OCI-LY1 (cell line): Measurements from ENCODE around the gene GMPPA.

Source experiments
- H2AFZ ChIP-seq: fragments of 200-600 bp; sonication (generic), shearing (Covaris generic); 2 replicates; pipeline ENCODE4 v1.6.0; 2014; ENCODE audit warnings: antibody characterized with exemption, mild to moderate bottlenecking, low read length
- H3F3A ChIP-seq: fragments of 200-600 bp; sonication (generic), shearing (Covaris generic); 2 replicates; pipeline ENCODE4 v1.6.0; 2014; ENCODE audit warnings: mild to moderate bottlenecking, antibody characterized with exemption, low read length, moderate library complexity; ENCODE audit not compliant: insufficient read depth
- H3K27ac ChIP-seq: fragments of 200-600 bp; sonication (generic); 2 replicates; pipeline ENCODE4 v1.5.1; 2014; ENCODE audit warnings: low read length, mixed run types, mild to moderate bottlenecking, low read depth; ENCODE audit not compliant: poor library complexity, severe bottlenecking
- H3K27me3 ChIP-seq: fragments of 200-600 bp; sonication (generic); 2 replicates; pipeline ENCODE4 v1.6.0; 2014; ENCODE audit warnings: antibody characterized with exemption, mild to moderate bottlenecking, low read length, moderate library complexity; ENCODE audit not compliant: insufficient read depth
- H3K36me3 ChIP-seq: fragments of 200-600 bp; sonication (generic); 2 replicates; pipeline ENCODE4 v1.6.1; 2014; ENCODE audit warnings: mild to moderate bottlenecking, antibody characterized with exemption, low read length, moderate library complexity, mixed read lengths; ENCODE audit not compliant: insufficient read depth
- H3K4me1 ChIP-seq: fragments of 200-600 bp; sonication (generic); 2 replicates; pipeline ENCODE4 v1.5.1; 2014; ENCODE audit warnings: mild to moderate bottlenecking, low read length, moderate library complexity; ENCODE audit not compliant: insufficient read depth, severe bottlenecking
- H3K4me2 ChIP-seq: fragments of 200-600 bp; sonication (generic), shearing (Covaris generic); 2 replicates; pipeline ENCODE4 v1.6.1; 2014; ENCODE audit warnings: low read length
- H3K4me3 ChIP-seq: fragments of 200-600 bp; sonication (generic); 2 replicates; pipeline ENCODE4 v1.5.1; 2014; ENCODE audit warnings: low read length, low read depth, mild to moderate bottlenecking, mixed read lengths; ENCODE audit not compliant: poor library complexity, severe bottlenecking
- H3K79me2 ChIP-seq: fragments of 200-600 bp; shearing (Covaris generic); 2 replicates; pipeline ENCODE4 v1.6.1; 2016; ENCODE audit warnings: mixed run types, low read length, mixed read lengths; ENCODE audit not compliant: insufficient read depth
- H3K9ac ChIP-seq: fragments of 200-600 bp; sonication (generic), shearing (Covaris generic); 2 replicates; pipeline ENCODE4 v1.6.1; 2014; ENCODE audit warnings: mild to moderate bottlenecking, low read length, mixed read lengths
- H3K9me2 ChIP-seq: fragments of 200-600 bp; sonication (generic), shearing (Covaris generic); 2 replicates; pipeline ENCODE4 v1.6.1; 2014; ENCODE audit warnings: low read depth, mild to moderate bottlenecking, low read length, mixed read lengths
- H3K9me3 ChIP-seq: fragments of 200-600 bp; shearing (Covaris generic); 2 replicates; pipeline ENCODE4 v1.6.1; 2014; ENCODE audit warnings: low read length, mixed read lengths
- H4K20me1 ChIP-seq: fragments of 200-600 bp; sonication (generic), shearing (Covaris generic); 2 replicates; pipeline ENCODE4 v1.6.0; 2016; ENCODE audit warnings: mild to moderate bottlenecking, low read length; ENCODE audit not compliant: insufficient read depth
- CTCF ChIP-seq: fragments of 200-600 bp; sonication (generic), shearing (Covaris generic); IDR thresholded peaks from 2 replicates; pipeline ENCODE4 v1.5.1; 2017; ENCODE audit warnings: mild to moderate bottlenecking, antibody characterized with exemption, low read length, moderate library complexity, mixed read lengths
- EZH2 ChIP-seq: fragments of 200-600 bp; sonication (generic), shearing (Covaris generic); IDR thresholded peaks from 2 replicates; pipeline ENCODE4 v1.8.0; 2017; ENCODE audit warnings: borderline replicate concordance, mixed run types, mild to moderate bottlenecking, antibody characterized with exemption, low read length, moderate library complexity, mixed read lengths

The GMPPA gene

GRCh38 chr2:219517954-219518778 lies 19.5 kb downstream of the GMPPA start:
- no peak overlapping the region for H3K4me2 ChIP-seq
- H3K36me3 ChIP-seq: no peaks in the 10 kb centered on the region

DNA sequence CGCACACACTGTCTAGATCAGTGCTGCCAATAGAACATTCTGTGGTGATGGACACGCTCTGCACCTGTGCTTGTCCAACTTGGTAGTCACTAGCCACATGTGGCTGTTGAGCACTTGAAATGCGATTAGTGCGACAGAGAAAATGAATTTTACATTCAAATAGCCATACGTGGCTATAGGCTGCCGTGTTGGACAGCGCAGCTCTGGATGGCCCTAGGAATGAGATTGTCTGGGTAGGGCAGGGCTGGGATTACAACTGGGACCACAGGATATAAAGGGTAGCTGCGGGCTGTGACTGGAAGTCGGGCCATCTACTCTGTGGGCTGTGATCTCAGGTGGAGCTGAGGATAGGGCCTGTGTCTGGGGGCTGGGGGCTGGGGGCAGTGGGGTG lies 20.8 kb downstream of the GMPPA start:
- H3K9me3 ChIP-seq: no peaks in the 10 kb centered on the region

More at GRCh38 chr2:219517954-219518778, 19.5 kb downstream of the GMPPA start:
- Histone ChIP-seq H3K27ac (no peak overlapping the region), H3K9me2 (no peaks in the 10 kb centered on the region), H3F3A (no peaks in the 10 kb centered on the region), H2AFZ (no peak overlapping the region), H3K27me3 (0 out of 2 replicates have a peak, but pooled peaks cover 3% of the 10 kb centered on the region), H3K9ac (no peak overlapping the region), H3K79me2 (no peaks in the 10 kb centered on the region), H3K9me3 (no peaks in the 10 kb centered on the region), H3K4me1 (no peaks in the 10 kb centered on the region), H4K20me1 (no peaks in the 10 kb centered on the region), H3K4me3 (no peak overlapping the region)
- TF ChIP-seq EZH2 (no peak), CTCF (no peak)

DNA sequence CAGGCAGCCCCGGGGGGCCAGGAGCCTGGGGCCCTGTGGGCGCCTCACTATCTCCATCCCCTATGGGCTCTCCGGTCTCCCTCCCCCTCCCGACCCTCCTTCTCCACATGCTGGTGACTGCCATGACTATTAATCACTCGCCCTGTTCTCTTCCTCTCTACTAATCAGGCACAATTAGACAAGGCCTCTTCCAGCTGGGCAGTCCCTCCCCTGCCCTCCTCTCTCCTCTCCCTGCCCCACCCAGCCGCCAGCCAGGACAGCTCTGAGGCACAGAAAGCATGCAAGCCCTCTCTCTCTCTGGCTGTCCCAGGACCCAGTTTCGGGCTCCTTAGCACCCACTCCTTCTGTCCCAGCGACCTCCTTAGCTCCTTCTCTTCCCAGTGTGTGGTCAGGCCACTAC lies 21.4 kb downstream of the GMPPA start:
- Histone ChIP-seq H3K9ac (no peak overlapping the region), H3K27me3 (0 out of 2 replicates have a peak, but pooled peaks cover 6% of the 10 kb centered on the region), H3K9me2 (no peaks in the 10 kb centered on the region), H3K4me2 (no peak overlapping the region), H3K79me2 (no peaks in the 10 kb centered on the region), H4K20me1 (no peaks in the 10 kb centered on the region), H3K4me3 (no peak overlapping the region), H3K27ac (no peak overlapping the region), H3K9me3 (no peaks in the 10 kb centered on the region), H3K36me3 (no peaks in the 10 kb centered on the region), H3F3A (no peaks in the 10 kb centered on the region), H3K4me1 (no peaks in the 10 kb centered on the region), H2AFZ (no peak overlapping the region)
- TF ChIP-seq CTCF: no peak
- TF ChIP-seq EZH2: no peak

More for the DNA sequence above, 20.8 kb downstream of the GMPPA start:
- Histone ChIP-seq H3K4me2 (no peak overlapping the region), H3K4me3 (no peak overlapping the region), H3K27ac (no peak overlapping the region), H3K4me1 (no peaks in the 10 kb centered on the region), H4K20me1 (no peaks in the 10 kb centered on the region), H3K9me2 (no peaks in the 10 kb centered on the region), H3K9ac (no peak overlapping the region), H3K36me3 (no peaks in the 10 kb centered on the region), H2AFZ (no peak overlapping the region), H3F3A (no peaks in the 10 kb centered on the region), H3K27me3 (0 out of 2 replicates have a peak, but pooled peaks cover 4% of the 10 kb centered on the region), H3K79me2 (no peaks in the 10 kb centered on the region)
- TF ChIP-seq CTCF (no peak), EZH2 (no peak)
